ENCODE measurements around the gene ZNF71. TPM values are rescaled to one million over a fixed set of nuclear protein-coding genes. Genes with fewer than 3 reads are reported as not detected.

Gene ZNF71
- total RNA-seq, 1 experiment from 2014 or later = 8.0 TPM

GRCh38 chr19:56642711-56643459 lies 47.8 kb downstream of the ZNF71 start, which contains the start of gene SMIM17:
TSS of gene SMIM17 (plus strand) at chr19:56643159. CDS start at chr19:56645668, 2,509 bp downstream.
- TF ChIP-seq JUN (CRISPR knock-in tag; IDR thresholded peaks at IDR 0.05) (no peak), USF2 (CRISPR knock-in tag; IDR thresholded peaks at IDR 0.05) (no peak), AR (CRISPR knock-in tag; IDR thresholded peaks at IDR 0.05) (no peak), RELA (CRISPR knock-in tag; IDR thresholded peaks at IDR 0.05; ENCODE audit: borderline replicate concordance) (no peak), E2F1 (CRISPR knock-in tag; IDR thresholded peaks at IDR 0.05) (no peak), E2F4 (CRISPR knock-in tag; IDR thresholded peaks at IDR 0.05; ENCODE audit: borderline replicate concordance, low read depth) (no peak)
- H3K9me3 Mint-ChIP-seq = peaks cover 74% of the 10 kb centered on the region
- POLR2A ChIA-PET = no interaction called here
- DNase-seq (ENCODE audit: low spot score) (no peak), ATAC-seq (no peak)
- no peaks in the 10 kb centered on the region for H3K4me1 Mint-ChIP-seq
- CTCF ChIA-PET = no interaction called here
- H3K27ac Mint-ChIP-seq = no peak within 1 kb of the TSS
- peaks cover 12% of the 10 kb centered on the region for H3K27me3 Mint-ChIP-seq (ENCODE audit: low read depth)
- no peak within 1 kb of the TSS for H3K4me3 Mint-ChIP-seq
- peaks cover 62% of the 10 kb centered on the region for H3K36me3 Mint-ChIP-seq

DNA sequence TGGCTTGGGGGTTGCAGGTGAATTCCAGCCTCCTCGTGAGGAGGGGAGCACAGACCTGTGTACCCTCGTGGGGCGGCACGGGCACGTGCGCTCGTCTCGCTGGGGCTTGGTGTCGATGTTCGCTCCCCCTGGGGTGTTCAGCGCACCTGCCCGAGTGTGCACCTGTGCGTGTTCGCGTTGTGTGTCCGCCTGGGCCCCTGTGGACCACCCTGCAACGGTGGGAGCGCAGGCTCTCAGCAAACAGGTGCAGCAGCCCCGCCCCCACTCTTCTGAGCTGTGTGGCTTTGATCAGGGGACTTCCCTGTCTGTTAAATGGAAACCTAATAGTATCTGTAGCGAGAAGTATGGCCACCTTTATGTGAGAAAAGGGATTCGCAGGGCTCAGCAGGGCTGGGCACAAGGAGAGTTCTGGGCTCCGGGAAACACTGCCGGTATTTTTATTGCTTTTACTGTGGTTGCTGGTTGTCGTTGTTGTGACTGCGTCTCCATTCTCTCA lies 48.4 kb downstream of the ZNF71 start:
- peaks cover 15% of the 10 kb centered on the region for H3K27me3 Mint-ChIP-seq (ENCODE audit: low read depth)
- no peaks in the 10 kb centered on the region for H3K4me1 Mint-ChIP-seq
- POLR2A ChIA-PET = no interaction called here
- DNase-seq (ENCODE audit: low spot score) (no peak), ATAC-seq (no peak)
- CTCF ChIA-PET = no interaction called here
- peaks cover 64% of the 10 kb centered on the region for H3K36me3 Mint-ChIP-seq
- TF ChIP-seq ZNF423 (CRISPR knock-in tag; IDR thresholded peaks at IDR 0.05) = no peak
- TF ChIP-seq HMGA2 (CRISPR knock-in tag; IDR thresholded peaks at IDR 0.05) = no peak
- no peak for TF ChIP-seq ZNF317 (CRISPR knock-in tag; IDR thresholded peaks at IDR 0.05; ENCODE audit: borderline replicate concordance, low read depth)
- no peak overlapping the region for H3K4me3 Mint-ChIP-seq
- no peak overlapping the region for H3K27ac Mint-ChIP-seq
- peaks cover 74% of the 10 kb centered on the region for H3K9me3 Mint-ChIP-seq

- H3K4me3 Mint-ChIP-seq = no peak overlapping the region
- peaks cover 16% of the 10 kb centered on the region for H3K27me3 Mint-ChIP-seq (ENCODE audit: low read depth)
- no peaks in the 10 kb centered on the region for H3K4me1 Mint-ChIP-seq
- DNase-seq (ENCODE audit: low spot score) = no peak
- CTCF ChIA-PET = no interaction called here
- H3K9me3 Mint-ChIP-seq = peaks cover 89% of the 10 kb centered on the region
- ATAC-seq = no peak
- POLR2A ChIA-PET = no interaction called here
- H3K27ac Mint-ChIP-seq = no peak overlapping the region
- peaks cover 63% of the 10 kb centered on the region for H3K36me3 Mint-ChIP-seq
- TF ChIP-seq ZNF121 (CRISPR knock-in tag; IDR thresholded peaks at IDR 0.05) (no peak), ETV6 (CRISPR knock-in tag; IDR thresholded peaks at IDR 0.05) (no peak), JAZF1 (CRISPR knock-in tag; IDR thresholded peaks at IDR 0.05) (no peak), GABPB1 (CRISPR knock-in tag; IDR thresholded peaks at IDR 0.05) (no peak), ZNF317 (CRISPR knock-in tag; IDR thresholded peaks at IDR 0.05; ENCODE audit: borderline replicate concordance, low read depth) (no peak), ZNF232 (CRISPR knock-in tag; IDR thresholded peaks at IDR 0.05) (no peak), MXD4 (CRISPR knock-in tag; IDR thresholded peaks at IDR 0.05; ENCODE audit: borderline replicate concordance) (no peak), ZNF219 (CRISPR knock-in tag; IDR thresholded peaks at IDR 0.05; ENCODE audit: borderline replicate concordance) (no peak), OVOL2 (CRISPR knock-in tag; IDR thresholded peaks at IDR 0.05; ENCODE audit: borderline replicate concordance) (no peak), GRHL2 (CRISPR knock-in tag; IDR thresholded peaks at IDR 0.05; ENCODE audit: insufficient replicate concordance, severe bottlenecking) (no peak)
- TF ChIP-seq, protein P1, sequence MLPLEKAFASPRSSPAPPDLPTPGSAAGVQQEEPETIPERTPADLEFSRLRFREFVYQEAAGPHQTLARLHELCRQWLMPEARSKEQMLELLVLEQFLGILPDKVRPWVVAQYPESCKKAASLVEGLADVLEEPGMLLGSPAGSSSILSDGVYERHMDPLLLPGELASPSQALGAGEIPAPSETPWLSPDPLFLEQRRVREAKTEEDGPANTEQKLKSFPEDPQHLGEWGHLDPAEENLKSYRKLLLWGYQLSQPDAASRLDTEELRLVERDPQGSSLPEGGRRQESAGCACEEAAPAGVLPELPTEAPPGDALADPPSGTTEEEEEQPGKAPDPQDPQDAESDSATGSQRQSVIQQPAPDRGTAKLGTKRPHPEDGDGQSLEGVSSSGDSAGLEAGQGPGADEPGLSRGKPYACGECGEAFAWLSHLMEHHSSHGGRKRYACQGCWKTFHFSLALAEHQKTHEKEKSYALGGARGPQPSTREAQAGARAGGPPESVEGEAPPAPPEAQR (CRISPR knock-in tag; IDR thresholded peaks at IDR 0.05) = no peak
- TF ChIP-seq, protein P2, sequence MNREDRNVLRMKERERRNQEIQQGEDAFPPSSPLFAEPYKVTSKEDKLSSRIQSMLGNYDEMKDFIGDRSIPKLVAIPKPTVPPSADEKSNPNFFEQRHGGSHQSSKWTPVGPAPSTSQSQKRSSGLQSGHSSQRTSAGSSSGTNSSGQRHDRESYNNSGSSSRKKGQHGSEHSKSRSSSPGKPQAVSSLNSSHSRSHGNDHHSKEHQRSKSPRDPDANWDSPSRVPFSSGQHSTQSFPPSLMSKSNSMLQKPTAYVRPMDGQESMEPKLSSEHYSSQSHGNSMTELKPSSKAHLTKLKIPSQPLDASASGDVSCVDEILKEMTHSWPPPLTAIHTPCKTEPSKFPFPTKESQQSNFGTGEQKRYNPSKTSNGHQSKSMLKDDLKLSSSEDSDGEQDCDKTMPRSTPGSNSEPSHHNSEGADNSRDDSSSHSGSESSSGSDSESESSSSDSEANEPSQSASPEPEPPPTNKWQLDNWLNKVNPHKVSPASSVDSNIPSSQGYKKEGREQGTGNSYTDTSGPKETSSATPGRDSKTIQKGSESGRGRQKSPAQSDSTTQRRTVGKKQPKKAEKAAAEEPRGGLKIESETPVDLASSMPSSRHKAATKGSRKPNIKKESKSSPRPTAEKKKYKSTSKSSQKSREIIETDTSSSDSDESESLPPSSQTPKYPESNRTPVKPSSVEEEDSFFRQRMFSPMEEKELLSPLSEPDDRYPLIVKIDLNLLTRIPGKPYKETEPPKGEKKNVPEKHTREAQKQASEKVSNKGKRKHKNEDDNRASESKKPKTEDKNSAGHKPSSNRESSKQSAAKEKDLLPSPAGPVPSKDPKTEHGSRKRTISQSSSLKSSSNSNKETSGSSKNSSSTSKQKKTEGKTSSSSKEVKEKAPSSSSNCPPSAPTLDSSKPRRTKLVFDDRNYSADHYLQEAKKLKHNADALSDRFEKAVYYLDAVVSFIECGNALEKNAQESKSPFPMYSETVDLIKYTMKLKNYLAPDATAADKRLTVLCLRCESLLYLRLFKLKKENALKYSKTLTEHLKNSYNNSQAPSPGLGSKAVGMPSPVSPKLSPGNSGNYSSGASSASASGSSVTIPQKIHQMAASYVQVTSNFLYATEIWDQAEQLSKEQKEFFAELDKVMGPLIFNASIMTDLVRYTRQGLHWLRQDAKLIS (CRISPR knock-in tag; IDR thresholded peaks at IDR 0.05; ENCODE audit: borderline replicate concordance) = no peak
These were observed 59.0 kb downstream of the ZNF71 start for GRCh38 chr19:56654151-56654550.

All from WTC11 (cell line).